Fibroblast of pulmonary artery (primary cell): ENCODE data around the gene VSX1.

Experiments used
- DNase-seq: peaks from one replicate; pipeline ENCODE4 v3.0.0-alpha.2; 2010; ENCODE audit warnings: low read depth
- H3K4me3 ChIP-seq: replicated peaks from 2 replicates; pipeline ENCODE4 v1.5.1; 2011; ENCODE audit warnings: low read depth, mild to moderate bottlenecking, control low read depth, low read length, moderate library complexity
- CTCF ChIP-seq: IDR thresholded peaks from 2 replicates; pipeline ENCODE4 v1.5.1; 2011; ENCODE audit warnings: mild to moderate bottlenecking, control low read depth, low read length, inconsistent platforms; ENCODE audit errors: missing control alignments

VSX1 gene

GRCh38 chr20:25025986-25026605 lies 55.8 kb downstream of the VSX1 start:
- DNase-seq = no peak
- TF ChIP-seq CTCF = no peak
- H3K4me3 ChIP-seq = no peak overlapping the region
